Cardiac septum (tissue), 1 donor: ENCODE data around the gene NBR1. TPM values are rescaled to one million over a fixed set of nuclear protein-coding genes. Genes with fewer than 3 reads are reported as not detected.
A peak's percentile ranks its signal among the peaks of the same experiment; 100 is the strongest.
"Not testable (repeated sequence)": the region's sequence is repeated elsewhere in the genome, so short reads cannot be mapped to it uniquely, and the experiment has no call there.

Source experiments
- DNase-seq: peaks from one replicate; pipeline ENCODE4 v3.0.0-alpha.2; 2020; ENCODE audit warnings: low spot score
- intact Hi-C: fragments of 100-400 bp; cut with DNase I; formaldehyde crosslinking; loops from one replicate; pipeline ENCODE4 v1.14.0; 2022
- long read RNA-seq: library from polyadenylated mRNA; unstranded; transcript quantifications from one replicate; pipeline ENCODE4 v2.0.0, GENCODE V29; 2021
- total RNA-seq: library from RNA; stranded (reverse); fragmentation: NEBNext Ultra II Directional; extraction: Animal tissue kit (Norgen Biotek cat#: 25700); gene quantifications from one replicate; pipeline ENCODE4 v1.2.1, GENCODE V29; 2021
- donor health status: DM: no; HTN: no; CAD: no.

The NBR1 gene, protein sequence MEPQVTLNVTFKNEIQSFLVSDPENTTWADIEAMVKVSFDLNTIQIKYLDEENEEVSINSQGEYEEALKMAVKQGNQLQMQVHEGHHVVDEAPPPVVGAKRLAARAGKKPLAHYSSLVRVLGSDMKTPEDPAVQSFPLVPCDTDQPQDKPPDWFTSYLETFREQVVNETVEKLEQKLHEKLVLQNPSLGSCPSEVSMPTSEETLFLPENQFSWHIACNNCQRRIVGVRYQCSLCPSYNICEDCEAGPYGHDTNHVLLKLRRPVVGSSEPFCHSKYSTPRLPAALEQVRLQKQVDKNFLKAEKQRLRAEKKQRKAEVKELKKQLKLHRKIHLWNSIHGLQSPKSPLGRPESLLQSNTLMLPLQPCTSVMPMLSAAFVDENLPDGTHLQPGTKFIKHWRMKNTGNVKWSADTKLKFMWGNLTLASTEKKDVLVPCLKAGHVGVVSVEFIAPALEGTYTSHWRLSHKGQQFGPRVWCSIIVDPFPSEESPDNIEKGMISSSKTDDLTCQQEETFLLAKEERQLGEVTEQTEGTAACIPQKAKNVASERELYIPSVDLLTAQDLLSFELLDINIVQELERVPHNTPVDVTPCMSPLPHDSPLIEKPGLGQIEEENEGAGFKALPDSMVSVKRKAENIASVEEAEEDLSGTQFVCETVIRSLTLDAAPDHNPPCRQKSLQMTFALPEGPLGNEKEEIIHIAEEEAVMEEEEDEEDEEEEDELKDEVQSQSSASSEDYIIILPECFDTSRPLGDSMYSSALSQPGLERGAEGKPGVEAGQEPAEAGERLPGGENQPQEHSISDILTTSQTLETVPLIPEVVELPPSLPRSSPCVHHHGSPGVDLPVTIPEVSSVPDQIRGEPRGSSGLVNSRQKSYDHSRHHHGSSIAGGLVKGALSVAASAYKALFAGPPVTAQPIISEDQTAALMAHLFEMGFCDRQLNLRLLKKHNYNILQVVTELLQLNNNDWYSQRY
- 97.6 TPM for total RNA-seq
- long read RNA-seq, partial matches to known transcripts = 57 of 106 reads
- long read RNA-seq, other reads (novel, unspliced or antisense) = 49 of 106 reads

DNA sequence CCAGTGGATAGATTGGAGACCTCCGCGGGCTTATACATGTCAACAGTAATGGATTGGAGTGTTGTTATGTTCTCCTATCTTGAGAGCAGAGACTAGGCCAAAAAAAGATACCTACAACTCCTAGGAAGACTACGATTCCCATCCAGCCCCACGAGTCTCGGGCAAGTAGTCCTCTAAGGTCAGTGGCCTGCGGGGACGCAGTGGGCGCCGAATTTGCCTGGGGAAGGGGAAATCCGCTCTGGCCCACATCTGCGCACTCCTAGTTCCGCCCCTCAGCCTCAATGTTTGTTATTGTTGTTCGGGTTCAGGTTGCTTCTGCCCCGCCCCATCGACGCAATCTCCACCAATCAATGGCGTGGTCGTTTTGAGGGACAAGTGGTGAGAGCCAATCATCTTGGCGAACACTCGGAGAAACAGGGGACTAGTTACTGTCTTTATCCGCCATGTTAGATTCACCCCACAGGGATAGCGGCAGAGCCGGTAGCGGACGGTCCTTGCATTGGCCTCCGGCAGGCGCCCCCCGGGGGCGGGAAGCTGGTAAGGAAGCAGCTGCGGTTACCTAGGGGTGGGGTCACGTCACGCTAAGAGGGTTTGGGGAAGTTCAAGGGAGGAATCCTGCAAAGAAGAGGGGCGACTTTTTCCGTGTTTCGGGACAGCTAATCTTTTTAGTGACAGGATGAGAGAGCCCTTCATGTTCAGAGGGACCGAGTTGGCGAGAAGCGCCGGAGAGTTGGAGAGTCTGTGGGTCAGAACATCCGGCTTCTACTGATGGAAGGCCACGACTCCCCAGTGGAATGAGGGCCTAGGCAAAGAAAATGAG, at the start of gene NBR1:
NBR1 (plus strand) TSS at position 449 of the 820 bp plus-strand sequence. CDS start 4,586 bp downstream, outside the sequence.
- intact Hi-C loops = loop anchor here (1.0 to 5.0 kb wide), 3 partner anchors 46 to 174 kb away; partner anchors contain the start of genes BRCA1, RPL27 and VAT1
- peak; percentile 96 for DNase-seq

DNA sequence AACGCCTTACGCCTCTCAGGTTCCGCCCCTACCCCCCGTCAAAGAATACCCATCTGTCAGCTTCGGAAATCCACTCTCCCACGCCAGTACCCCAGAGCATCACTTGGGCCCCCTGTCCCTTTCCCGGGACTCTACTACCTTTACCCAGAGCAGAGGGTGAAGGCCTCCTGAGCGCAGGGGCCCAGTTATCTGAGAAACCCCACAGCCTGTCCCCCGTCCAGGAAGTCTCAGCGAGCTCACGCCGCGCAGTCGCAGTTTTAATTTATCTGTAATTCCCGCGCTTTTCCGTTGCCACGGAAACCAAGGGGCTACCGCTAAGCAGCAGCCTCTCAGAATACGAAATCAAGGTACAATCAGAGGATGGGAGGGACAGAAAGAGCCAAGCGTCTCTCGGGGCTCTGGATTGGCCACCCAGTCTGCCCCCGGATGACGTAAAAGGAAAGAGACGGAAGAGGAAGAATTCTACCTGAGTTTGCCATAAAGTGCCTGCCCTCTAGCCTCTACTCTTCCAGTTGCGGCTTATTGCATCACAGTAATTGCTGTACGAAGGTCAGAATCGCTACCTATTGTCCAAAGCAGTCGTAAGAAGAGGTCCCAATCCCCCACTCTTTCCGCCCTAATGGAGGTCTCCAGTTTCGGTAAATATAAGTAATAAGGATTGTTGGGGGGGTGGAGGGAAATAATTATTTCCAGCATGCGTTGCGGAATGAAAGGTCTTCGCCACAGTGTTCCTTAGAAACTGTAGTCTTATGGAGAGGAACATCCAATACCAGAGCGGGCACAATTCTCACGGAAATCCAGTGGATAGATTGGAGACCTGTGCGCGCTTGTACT, 45.7 kb upstream of the NBR1 start, which contains the start of gene BRCA1:
BRCA1 (minus strand) TSS at position 232 of the 834 bp plus-strand sequence. CDS start 1,268 bp downstream, outside the sequence.
- DNase-seq = peak; percentile 94
- intact Hi-C loops = loop anchor here (1.0 kb wide), 2 partner anchors 45 to 101 kb away; no protein-coding TSS in a partner anchor

DNA sequence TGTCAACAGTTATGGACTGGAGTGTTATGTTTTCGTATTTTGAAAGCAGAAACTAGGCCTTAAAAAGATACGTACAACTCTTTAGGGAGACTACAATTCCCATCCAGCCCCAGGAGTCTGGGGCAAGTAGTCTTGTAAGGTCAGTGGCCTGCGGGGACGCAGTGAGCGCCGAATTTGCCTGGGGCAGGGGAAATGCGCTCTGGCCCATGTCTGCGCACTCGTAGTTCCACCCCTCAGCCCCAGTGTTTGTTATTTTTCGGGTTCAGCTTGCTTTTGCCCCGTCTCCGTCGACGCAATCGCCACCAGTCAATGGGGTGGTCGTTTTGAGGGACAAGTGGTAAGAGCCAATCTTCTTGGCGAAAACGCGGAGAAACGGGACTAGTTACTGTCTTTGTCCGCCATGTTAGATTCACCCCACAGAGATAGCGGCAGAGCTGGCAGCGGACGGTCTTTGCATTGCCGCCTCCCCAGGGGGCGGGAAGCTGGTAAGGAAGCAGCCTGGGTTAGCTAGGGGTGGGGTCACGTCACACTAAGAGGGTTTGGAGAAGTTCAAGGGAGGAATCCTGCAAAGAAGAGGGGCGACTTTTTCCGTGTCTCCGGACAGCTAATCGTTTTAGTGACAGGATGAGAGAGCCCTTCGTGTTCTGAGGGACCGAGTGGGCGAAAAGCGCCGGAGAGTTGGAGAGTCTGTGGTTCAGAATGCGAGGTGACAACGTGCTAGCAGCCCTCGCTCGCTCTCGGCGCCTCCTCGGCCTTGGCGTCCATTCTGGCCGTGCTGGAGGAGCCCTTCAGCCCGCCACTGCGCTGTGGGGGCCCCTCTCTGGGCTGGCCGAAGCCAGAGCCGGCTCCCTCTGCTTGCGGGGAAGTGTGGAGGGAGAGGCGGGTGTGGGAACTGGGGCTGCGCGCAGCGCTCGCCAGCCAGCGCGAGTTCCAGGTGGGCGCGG, 44.8 kb upstream of the NBR1 start:
- no peak for DNase-seq
- intact Hi-C loops = loop anchor here (1.0 kb wide), 2 partner anchors 44 to 102 kb away; no protein-coding TSS in a partner anchor

- intact Hi-C loops = no loop called here
- DNase-seq = no peak
These were observed 44.1 kb upstream of the NBR1 start for GRCh38 chr17:43126911-43127290.

DNA sequence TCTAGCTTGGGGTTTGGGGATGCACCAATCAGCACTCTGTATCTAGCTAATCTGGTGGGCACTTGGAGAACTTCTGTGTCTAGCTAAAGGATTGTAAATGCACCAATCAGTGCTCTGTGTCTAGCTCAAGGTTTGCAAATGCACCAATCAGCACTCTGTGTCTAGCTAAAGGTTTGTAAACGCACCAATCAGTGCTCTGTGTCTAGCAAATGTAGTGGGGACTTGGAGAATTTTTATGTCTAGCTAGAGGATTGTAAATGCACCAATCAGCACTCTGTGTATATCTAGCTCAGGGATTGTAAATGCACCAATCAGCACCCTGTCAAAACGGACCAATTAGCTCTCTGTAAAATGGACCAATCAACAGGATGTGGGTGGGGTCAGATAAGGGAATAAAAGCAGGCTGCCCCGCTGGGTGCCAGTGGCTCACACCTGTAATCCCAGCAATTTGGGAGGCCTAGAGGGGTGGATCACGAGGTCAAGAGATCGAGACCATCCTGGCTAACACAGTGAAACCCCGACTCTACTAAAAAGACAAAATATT, 43.6 kb upstream of the NBR1 start:
- intact Hi-C loops = not testable (repeated sequence)

DNA sequence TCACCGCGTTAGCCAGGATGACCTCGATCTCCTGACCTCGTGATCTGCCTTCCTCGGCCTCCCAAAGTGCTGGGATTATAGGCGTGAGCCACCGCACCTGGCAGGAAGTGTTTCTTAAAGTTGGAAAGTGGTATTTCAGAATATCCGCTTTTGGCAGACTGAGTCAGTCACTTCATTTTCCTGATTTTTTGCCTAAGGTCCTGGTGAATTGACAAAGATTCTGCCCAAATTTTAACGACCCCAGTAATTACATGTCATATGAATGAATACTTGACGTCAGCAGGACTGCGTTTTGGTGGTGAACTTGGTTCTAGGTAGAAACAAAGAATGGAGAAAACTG, 41.4 kb upstream of the NBR1 start:
- no peak for DNase-seq
- intact Hi-C loops = no loop called here

More for the DNA sequence above, 43.6 kb upstream of the NBR1 start:
- DNase-seq = not testable (repeated sequence)

DNA sequence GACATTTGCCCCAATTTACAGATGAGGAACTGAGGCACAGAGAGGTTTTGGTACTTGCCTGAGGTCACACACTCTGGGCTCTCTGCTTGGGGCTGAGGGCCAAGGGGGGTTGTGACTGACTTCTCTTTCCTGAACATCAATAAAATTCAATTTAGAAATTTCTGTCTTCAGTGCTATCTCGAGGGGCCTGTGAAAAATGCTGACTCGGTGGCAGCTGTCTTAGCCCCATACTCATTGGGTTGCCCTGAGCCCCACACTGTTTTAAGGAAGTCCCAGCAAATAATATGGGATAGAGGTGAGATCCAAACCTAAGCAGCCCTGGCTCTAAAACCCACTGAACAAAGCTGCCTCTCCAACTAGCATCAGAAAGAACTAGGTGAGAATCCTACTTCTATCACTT, 38.9 kb upstream of the NBR1 start:
- intact Hi-C loops = no loop called here
- DNase-seq = no peak

- intact Hi-C loops = not testable (repeated sequence)
These were observed 37.6 kb upstream of the NBR1 start for GRCh38 chr17:43133439-43133838.

DNA sequence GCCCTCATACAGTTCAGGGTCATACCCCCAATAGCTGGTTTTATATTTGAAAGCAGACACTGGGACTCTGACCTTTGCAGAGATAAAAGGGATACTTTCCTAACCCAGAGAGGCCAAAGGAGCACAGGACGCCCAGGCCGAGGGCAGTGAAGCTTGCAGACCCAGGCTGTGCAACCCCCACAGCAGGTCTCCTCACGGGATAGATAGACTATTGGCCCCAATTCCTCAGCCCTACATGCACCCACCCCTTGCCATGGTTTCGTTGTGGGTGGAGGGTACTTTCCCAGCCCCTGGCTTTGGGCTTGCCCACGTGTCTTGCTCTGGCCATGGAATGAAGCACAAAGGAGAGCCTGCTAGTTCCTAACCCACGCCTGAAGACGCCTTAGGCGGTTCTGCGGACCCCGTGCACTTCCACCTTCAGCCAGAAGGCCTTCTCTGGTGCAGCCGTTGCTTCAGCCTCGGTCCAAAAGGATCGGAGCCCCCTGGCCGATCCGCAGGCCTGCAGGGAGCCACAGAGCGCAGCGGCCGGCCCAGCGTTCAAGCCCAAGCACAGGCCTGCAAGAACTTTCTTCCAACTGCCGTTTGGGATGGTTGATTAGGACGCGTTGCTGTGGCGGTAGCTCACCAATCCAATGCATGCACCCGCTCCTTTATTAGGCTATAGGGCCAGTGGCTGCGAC, 36.1 kb upstream of the NBR1 start:
- no peak for DNase-seq
- intact Hi-C loops = no loop called here

More at GRCh38 chr17:43133439-43133838, 37.6 kb upstream of the NBR1 start:
- DNase-seq = not testable (repeated sequence)

- no peak for DNase-seq
- intact Hi-C loops = no loop called here
These were observed 35.6 kb upstream of the NBR1 start for GRCh38 chr17:43135454-43135819.

DNA sequence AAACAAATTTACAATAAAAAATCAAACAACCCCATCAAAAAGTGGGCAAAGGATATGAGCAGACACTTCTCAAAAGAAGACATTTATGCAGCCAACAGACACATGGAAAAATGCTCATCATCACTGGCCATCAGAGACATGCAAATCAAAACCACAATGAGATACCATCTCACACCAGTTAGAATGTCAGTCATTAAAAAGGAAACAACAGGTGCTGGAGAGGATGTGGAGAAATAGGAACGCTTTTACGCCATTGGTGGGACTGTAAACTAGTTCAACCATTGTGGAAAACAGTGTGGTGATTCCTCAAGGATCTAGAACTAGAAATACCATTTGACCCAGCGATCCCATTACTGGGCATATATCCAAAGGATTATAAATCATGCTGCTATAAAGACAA, 34.4 kb upstream of the NBR1 start:
- intact Hi-C loops, DNase-seq: not testable (repeated sequence)

- DNase-seq, intact Hi-C loops: not testable (repeated sequence)
These were observed 32.5 kb upstream of the NBR1 start for GRCh38 chr17:43138531-43138930.

DNA sequence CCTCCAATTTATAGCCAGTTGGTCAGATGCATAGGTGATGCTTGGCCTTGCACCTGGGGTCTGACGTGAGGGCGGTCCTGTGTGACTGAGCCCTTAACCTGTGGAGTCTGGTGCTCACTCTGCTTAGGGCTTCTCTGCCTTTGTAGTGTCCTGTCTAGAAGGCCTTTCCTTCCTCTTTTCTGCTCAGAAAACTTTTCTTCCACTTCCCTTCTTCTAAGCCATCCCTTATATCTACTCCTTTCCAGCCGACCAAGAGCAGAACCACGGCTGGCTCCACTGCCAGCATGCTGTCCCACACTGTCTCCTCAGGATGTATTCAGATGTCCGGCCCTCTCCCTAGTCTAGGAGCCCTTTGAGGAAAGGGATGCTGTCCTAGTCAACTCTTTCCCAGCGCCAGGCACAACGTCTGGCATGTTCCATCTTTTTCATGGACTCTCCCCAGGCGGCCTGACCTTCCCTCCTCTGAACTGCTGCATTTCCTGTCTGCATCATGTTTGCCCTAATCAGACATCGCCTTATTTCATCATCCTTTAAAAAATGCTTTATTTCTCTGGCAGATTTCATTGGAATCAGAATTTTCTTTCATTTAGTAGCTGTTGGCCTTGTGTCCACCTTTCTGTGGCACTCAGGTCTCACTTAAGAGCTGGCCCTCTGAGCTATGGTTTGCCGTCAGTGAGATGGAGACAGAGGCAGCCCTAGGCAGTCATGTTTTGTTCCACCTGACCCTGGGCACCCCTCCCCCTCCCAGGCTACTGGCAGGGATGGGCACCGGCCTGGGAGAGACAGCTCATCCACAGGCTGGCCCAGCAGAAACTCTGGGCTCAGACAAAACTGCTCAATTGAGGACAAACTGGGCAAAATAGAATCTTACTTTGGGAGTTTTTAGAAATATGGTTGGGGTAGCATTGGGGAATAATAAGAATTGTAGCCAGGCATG, 30.4 kb upstream of the NBR1 start:
- intact Hi-C loops = no loop called here

GRCh38 chr17:43142153-43142552, 28.9 kb upstream of the NBR1 start:
- no peak for DNase-seq
- intact Hi-C loops = no loop called here

More for the DNA sequence above, 30.4 kb upstream of the NBR1 start:
- DNase-seq = no peak

DNA sequence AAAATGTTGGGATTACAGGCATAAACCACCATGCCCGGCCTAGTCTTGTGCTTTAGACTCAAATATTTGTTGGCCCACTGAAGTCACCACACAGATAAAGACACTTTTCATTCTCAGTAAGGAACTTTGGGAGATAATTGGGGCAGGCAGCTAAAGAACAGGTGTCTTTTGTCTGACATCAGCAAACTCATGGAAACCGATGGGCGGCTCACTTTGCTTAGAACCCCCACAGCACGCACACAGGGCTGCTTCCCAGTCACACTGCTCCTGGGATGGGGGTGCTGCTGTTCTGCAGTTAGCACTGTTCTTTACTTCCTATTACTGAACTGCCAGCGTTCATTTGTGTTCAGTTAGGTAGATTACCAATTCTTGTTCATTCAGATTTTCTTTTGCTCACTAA, 27.8 kb upstream of the NBR1 start:
- DNase-seq = no peak
- intact Hi-C loops = no loop called here
